MM.1S (cell line): ENCODE data around the gene ZMYM4.
"Not testable (repeated sequence)": the region's sequence is repeated elsewhere in the genome, so short reads cannot be mapped to it uniquely, and the experiment has no call there.

Experiments used
- DNase-seq: peaks from one replicate; pipeline ENCODE4 v3.0.0-alpha.2; 2015
- H2AFZ ChIP-seq: fragments of 300-600 bp; sonication (generic); 2 replicates; pipeline ENCODE4 v1.6.0; 2016; ENCODE audit warnings: antibody characterized with exemption, low read length
- H3F3A ChIP-seq: fragments of 300-600 bp; sonication (generic); 2 replicates; pipeline ENCODE4 v1.6.1; 2016; ENCODE audit warnings: mild to moderate bottlenecking, antibody characterized with exemption, low read length, moderate library complexity, mixed read lengths; ENCODE audit not compliant: insufficient read depth
- H3K27ac ChIP-seq: fragments of 300-600 bp; sonication (generic); 2 replicates; pipeline ENCODE4 v1.5.1; 2016; ENCODE audit warnings: mild to moderate bottlenecking, low read length
- H3K27me3 ChIP-seq: fragments of 300-600 bp; sonication (generic); replicated peaks from 2 replicates; pipeline ENCODE4 v1.6.0; 2016; ENCODE audit warnings: low read length; ENCODE audit not compliant: insufficient read depth
- H3K36me3 ChIP-seq: fragments of 300-600 bp; sonication (generic); replicated peaks from 2 replicates; pipeline ENCODE4 v1.6.1; 2016; ENCODE audit warnings: mild to moderate bottlenecking, low read length, mixed read lengths; ENCODE audit not compliant: insufficient read depth
- H3K4me1 ChIP-seq: fragments of 300-600 bp; sonication (generic); 2 replicates; pipeline ENCODE4 v1.6.1; 2016; ENCODE audit warnings: low read length, mixed read lengths
- H3K4me2 ChIP-seq: fragments of 300-600 bp; sonication (generic); 2 replicates; pipeline ENCODE4 v1.6.0; 2016; ENCODE audit warnings: low read depth, low read length
- H3K4me3 ChIP-seq: fragments of 300-600 bp; sonication (generic); 2 replicates; pipeline ENCODE4 v1.5.1; 2016; ENCODE audit warnings: low read length, mixed read lengths
- H3K79me2 ChIP-seq: fragments of 300-600 bp; sonication (generic); 2 replicates; pipeline ENCODE4 v1.6.1; 2016; ENCODE audit warnings: mixed run types, low read length, mixed read lengths
- H3K9ac ChIP-seq: fragments of 300-600 bp; sonication (generic); 2 replicates; pipeline ENCODE4 v1.6.1; 2016; ENCODE audit warnings: low read length, mixed read lengths
- H3K9me2 ChIP-seq: fragments of 300-600 bp; sonication (generic); replicated peaks from 2 replicates; pipeline ENCODE4 v1.6.1; 2016; ENCODE audit warnings: mild to moderate bottlenecking, low read length, mixed read lengths; ENCODE audit not compliant: insufficient read depth
- H3K9me3 ChIP-seq: fragments of 300-600 bp; sonication (generic); replicated peaks from 2 replicates; pipeline ENCODE4 v1.6.1; 2016; ENCODE audit warnings: mild to moderate bottlenecking, low read length, mixed read lengths; ENCODE audit not compliant: insufficient read depth
- H4K20me1 ChIP-seq: fragments of 300-600 bp; sonication (generic); 2 replicates; pipeline ENCODE4 v1.6.1; 2016; ENCODE audit warnings: mild to moderate bottlenecking, low read length, moderate library complexity, mixed read lengths; ENCODE audit not compliant: insufficient read depth
- CTCF ChIP-seq: fragments of 300-600 bp; sonication (generic); IDR thresholded peaks from 2 replicates; pipeline ENCODE4 v1.5.1; 2016; ENCODE audit warnings: antibody characterized with exemption, low read length, mixed read lengths
- EZH2 ChIP-seq: fragments of 300-600 bp; sonication (generic); optimal IDR thresholded peaks from 2 replicates; pipeline ENCODE3; 2017; ENCODE audit warnings: low read depth, mild to moderate bottlenecking, antibody characterized with exemption, low read length, mixed read lengths
- EZH2phosphoT487 ChIP-seq: fragments of 300-600 bp; sonication (generic); IDR thresholded peaks from 2 replicates; pipeline ENCODE4 v1.6.1; 2018; ENCODE audit warnings: antibody characterized with exemption, low read length

The ZMYM4 gene

GRCh38 chr1:35379317-35380000 is 111.0 kb downstream of the ZMYM4 start:
- Histone ChIP-seq H3F3A (no peaks in the 10 kb centered on the region), H3K4me2 (no peak overlapping the region), H3K36me3 (no peaks in the 10 kb centered on the region), H3K4me3 (no peak overlapping the region), H2AFZ (no peak overlapping the region), H3K9me2 (no peaks in the 10 kb centered on the region), H3K27me3 (no peaks in the 10 kb centered on the region), H4K20me1 (no peaks in the 10 kb centered on the region), H3K27ac (no peak overlapping the region), H3K79me2 (no peaks in the 10 kb centered on the region), H3K9me3 (no peaks in the 10 kb centered on the region), H3K4me1 (no peaks in the 10 kb centered on the region), H3K9ac (no peak overlapping the region)
- TF ChIP-seq EZH2 (no peak), CTCF (no peak), EZH2phosphoT487 (no peak)
- DNase-seq: no peak

GRCh38 chr1:35380111-35380510 is 111.6 kb downstream of the ZMYM4 start:
- H3K9me3 ChIP-seq, H3K79me2 ChIP-seq, H3K4me2 ChIP-seq, H3K9me2 ChIP-seq, DNase-seq, H3K36me3 ChIP-seq, H3K4me1 ChIP-seq, H2AFZ ChIP-seq, H3K9ac ChIP-seq, H3F3A ChIP-seq, H3K4me3 ChIP-seq, H3K27ac ChIP-seq, H4K20me1 ChIP-seq, H3K27me3 ChIP-seq: not testable (repeated sequence)

- Histone ChIP-seq H3K4me1 (no peaks in the 10 kb centered on the region), H3K27me3 (no peaks in the 10 kb centered on the region), H3K9me3 (no peaks in the 10 kb centered on the region), H3K9ac (no peak overlapping the region), H3K9me2 (no peaks in the 10 kb centered on the region), H4K20me1 (no peaks in the 10 kb centered on the region), H3K79me2 (no peaks in the 10 kb centered on the region), H3K4me2 (no peak overlapping the region), H2AFZ (no peak overlapping the region), H3K4me3 (no peak overlapping the region), H3F3A (no peaks in the 10 kb centered on the region), H3K27ac (no peak overlapping the region), H3K36me3 (no peaks in the 10 kb centered on the region; the same call in 1 of the 2 replicates)
- TF ChIP-seq EZH2phosphoT487 (no peak), EZH2 (no peak), CTCF (no peak)
- DNase-seq: no peak
Measured at GRCh38 chr1:35382107-35382506, 113.6 kb downstream of the ZMYM4 start.

GRCh38 chr1:35386290-35386689 is 117.8 kb downstream of the ZMYM4 start:
- Histone ChIP-seq H3K4me2 (no peak overlapping the region), H3K9ac (no peak overlapping the region), H3F3A (no peaks in the 10 kb centered on the region), H3K27ac (no peak overlapping the region), H3K9me2 (no peaks in the 10 kb centered on the region), H3K27me3 (no peaks in the 10 kb centered on the region), H2AFZ (no peak overlapping the region), H4K20me1 (no peaks in the 10 kb centered on the region), H3K4me3 (no peak overlapping the region), H3K36me3 (no peaks in the 10 kb centered on the region; the same call in 1 of the 2 replicates), H3K4me1 (no peaks in the 10 kb centered on the region), H3K79me2 (no peaks in the 10 kb centered on the region), H3K9me3 (no peaks in the 10 kb centered on the region)
- DNase-seq: no peak
- TF ChIP-seq EZH2phosphoT487: no peak
- TF ChIP-seq EZH2: no peak
- no peak for TF ChIP-seq CTCF
